H1 (cell line): ENCODE data around the gene NFASC. TPM values are rescaled to one million over a fixed set of nuclear protein-coding genes. Genes with fewer than 3 reads are reported as not detected.

Experiments used
- CTCF ChIA-PET: fragments of 300-600 bp; sonication (Branson Sonifier 250); formaldehyde crosslinking; loops from one replicate; lab custom pipeline; 2021; ENCODE audit not compliant: partially characterized antibody; lab: Charles Lee
- POLR2A ChIA-PET: fragments of 300-600 bp; sonication (Branson Sonifier 250); formaldehyde crosslinking; loops from one replicate; lab custom pipeline; 2021; ENCODE audit warnings: inconsistent platforms; ENCODE audit not compliant: partially characterized antibody; lab: Charles Lee
- DNase-seq, 2 experiments: peaks; one replicate each; pipeline versions ENCODE4 v3.0.0 to v3.0.0-alpha.2; 2010 to 2022; ENCODE audit warnings: low spot score in 2 of 2, low read depth in 1 of 2, mixed read lengths in 1 of 2
- FAIRE-seq: peaks from 2 replicates; lab custom pipeline; 2011; peaks lifted over from hg19 to GRCh38; lab: Jason Lieb, UNC
- H2AFZ ChIP-seq: 2 replicates; pipeline ENCODE4 v1.8.1; 2012; ENCODE audit warnings: low read length, inconsistent platforms
- H2AK5ac ChIP-seq: 2 replicates; pipeline ENCODE4 v1.6.1; 2013; ENCODE audit warnings: low read depth, low read length
- H2BK120ac ChIP-seq: replicated peaks from 2 replicates; pipeline ENCODE3; 2013; ENCODE audit warnings: low read depth, low read length, inconsistent platforms
- H2BK12ac ChIP-seq: 2 replicates; pipeline ENCODE4 v1.6.1; 2013; ENCODE audit warnings: low read depth, low read length
- H2BK15ac ChIP-seq: 2 replicates; pipeline ENCODE4 v1.6.1; 2013; ENCODE audit warnings: low read length
- H2BK20ac ChIP-seq: 2 replicates; pipeline ENCODE4 v1.6.1; 2013; ENCODE audit warnings: low read length
- H2BK5ac ChIP-seq: 2 replicates; pipeline ENCODE4 v1.6.1; 2013; ENCODE audit warnings: low read depth, low read length
- H3K14ac ChIP-seq: 2 replicates; pipeline ENCODE4 v1.6.1; 2013; ENCODE audit warnings: inconsistent platforms; ENCODE audit not compliant: insufficient read length
- H3K18ac ChIP-seq: 2 replicates; pipeline ENCODE4 v1.6.1; 2013; ENCODE audit warnings: low read length; ENCODE audit errors: extremely low read depth
- H3K23ac ChIP-seq: 2 replicates; pipeline ENCODE4 v1.6.1; 2013; ENCODE audit warnings: inconsistent platforms; ENCODE audit not compliant: insufficient read length
- H3K23me2 ChIP-seq: 2 replicates; pipeline ENCODE4 v1.6.1; 2013; ENCODE audit warnings: low read depth, low read length
- H3K27ac ChIP-seq: 2 replicates; pipeline ENCODE4 v1.6.1; 2011; ENCODE audit warnings: low read depth, low read length, inconsistent platforms
- H3K27me3 ChIP-seq, 4 experiments: replicated peaks in 1 of 4; 1 replicate in 1 of 4; 2 replicates in 3 of 4; pipeline versions ENCODE4 v1.6.1 to v1.8.1; 2011 to 2013; ENCODE audit warnings: low read length in 3 of 4, mild to moderate bottlenecking in 3 of 4, inconsistent platforms in 2 of 4, mixed read lengths in 2 of 4, moderate library complexity in 1 of 4; ENCODE audit not compliant: control insufficient read depth in 3 of 4, insufficient read depth in 3 of 4; ENCODE audit errors: extremely low read depth in 1 of 4
- H3K36me3 ChIP-seq, 4 experiments: 2 replicates each; pipeline versions ENCODE4 v1.6.1 to v1.8.1; 2011 to 2013; ENCODE audit warnings: mild to moderate bottlenecking in 4 of 4, low read length in 3 of 4, moderate library complexity in 2 of 4, control low read depth in 1 of 4, inconsistent platforms in 1 of 4; ENCODE audit not compliant: insufficient read depth in 4 of 4, control insufficient read depth in 2 of 4
- H3K4ac ChIP-seq: replicated peaks from 2 replicates; pipeline ENCODE3; 2013; ENCODE audit warnings: low read length, low read depth, mixed read lengths, inconsistent platforms; ENCODE audit not compliant: insufficient read length
- H3K4me1 ChIP-seq, 4 experiments: replicated peaks in 1 of 4; 1 replicate in 1 of 4; 2 replicates in 3 of 4; pipeline versions ENCODE4 v1.6.1 to v1.8.1; 2011 to 2013; ENCODE audit warnings: low read length in 3 of 4, inconsistent platforms in 2 of 4, mixed read lengths in 1 of 4; ENCODE audit not compliant: insufficient read depth in 4 of 4, control insufficient read depth in 3 of 4
- H3K4me2 ChIP-seq, 2 experiments: 2 replicates each; pipeline versions ENCODE4 v1.6.1 to v1.8.1; 2011 to 2013; ENCODE audit warnings: low read depth in 2 of 2, low read length in 2 of 2, control low read depth in 1 of 2, inconsistent platforms in 1 of 2, mild to moderate bottlenecking in 1 of 2; ENCODE audit not compliant: insufficient read depth in 1 of 2
- H3K4me3 ChIP-seq, 4 experiments: fragments of 200-600, 300-600 bp in 1 of 4; sonication (generic), shearing (Covaris generic), sonication (Bioruptor Twin) in 1 of 4; 2 replicates each; pipeline versions ENCODE4 v1.5.1 to v1.8.1; 2011 to 2016; ENCODE audit warnings: low read length in 4 of 4, low read depth in 3 of 4, control low read depth in 2 of 4, inconsistent platforms in 2 of 4, mild to moderate bottlenecking in 2 of 4, mixed read lengths in 1 of 4, moderate library complexity in 1 of 4; ENCODE audit not compliant: insufficient read depth in 2 of 4; ENCODE audit errors: extremely low read depth in 1 of 4
- H3K56ac ChIP-seq: replicated peaks from 2 replicates; pipeline ENCODE3; 2013; ENCODE audit warnings: low read depth, mild to moderate bottlenecking, mixed read lengths, low read length, inconsistent platforms; ENCODE audit not compliant: insufficient read length
- H3K79me1 ChIP-seq: 2 replicates; pipeline ENCODE4 v1.6.1; 2013; ENCODE audit warnings: low read depth, low read length, control low read depth
- H3K79me2 ChIP-seq, 2 experiments: 2 replicates each; pipeline versions ENCODE4 v1.6.1 to v1.8.1; 2012 to 2013; ENCODE audit warnings: low read length in 2 of 2, mild to moderate bottlenecking in 2 of 2, inconsistent platforms in 1 of 2; ENCODE audit not compliant: insufficient read depth in 2 of 2, control insufficient read depth in 1 of 2
- H3K9ac ChIP-seq, 4 experiments: replicated peaks in 1 of 4; 1 replicate in 1 of 4; 2 replicates in 3 of 4; pipeline versions ENCODE4 v1.6.1 to v1.8.1; 2011 to 2013; ENCODE audit warnings: low read depth in 3 of 4, low read length in 3 of 4, control low read depth in 2 of 4, mild to moderate bottlenecking in 2 of 4, moderate library complexity in 2 of 4, inconsistent platforms in 1 of 4; ENCODE audit errors: extremely low read depth in 1 of 4
- H3K9me3 ChIP-seq, 2 experiments: 2 replicates each; pipeline versions ENCODE4 v1.6.1 to v1.8.1; 2012 to 2013; ENCODE audit warnings: mild to moderate bottlenecking in 2 of 2, moderate library complexity in 2 of 2, control low read depth in 1 of 2, inconsistent platforms in 1 of 2, low read depth in 1 of 2, low read length in 1 of 2, mixed read lengths in 1 of 2; ENCODE audit not compliant: insufficient read depth in 2 of 2
- H4K20me1 ChIP-seq, 2 experiments: replicated peaks in 1 of 2; 2 replicates each; pipeline versions ENCODE3 to v1.8.1; 2011 to 2013; ENCODE audit warnings: inconsistent platforms in 2 of 2, low read length in 2 of 2, mild to moderate bottlenecking in 1 of 2; ENCODE audit not compliant: insufficient read depth in 2 of 2, control insufficient read depth in 1 of 2
- H4K5ac ChIP-seq: 2 replicates; pipeline ENCODE4 v1.6.1; 2013; ENCODE audit warnings: low read length, low read depth, mixed read lengths, inconsistent platforms; ENCODE audit not compliant: insufficient read length
- H4K8ac ChIP-seq: 2 replicates; pipeline ENCODE4 v1.8.0; 2013; ENCODE audit warnings: mild to moderate bottlenecking, moderate library complexity, low read length, inconsistent platforms; ENCODE audit not compliant: insufficient read depth; ENCODE audit errors: extremely low read depth
- H4K91ac ChIP-seq: replicated peaks from 2 replicates; pipeline ENCODE3; 2013; ENCODE audit warnings: low read length, mixed read lengths, inconsistent platforms; ENCODE audit not compliant: insufficient read length
- CBX5 ChIP-seq: fragments of 300-800, 300-1000 bp; sonication (generic); IDR thresholded peaks from 2 replicates; pipeline ENCODE4 v1.7.1; 2016; ENCODE audit warnings: antibody characterized with exemption, low read length, low read depth
- CHD2 ChIP-seq: IDR thresholded peaks from 2 replicates; pipeline ENCODE4 v1.6.1; 2012; ENCODE audit warnings: low read length, improper control_type of control experiment
- EGR1 ChIP-seq: IDR thresholded peaks from 2 replicates; pipeline ENCODE4 v1.6.1; 2011; ENCODE audit warnings: low read depth, low read length, borderline replicate concordance
- FOSL1 ChIP-seq: IDR thresholded peaks from 2 replicates; pipeline ENCODE4 v1.6.1; 2011; ENCODE audit warnings: mild to moderate bottlenecking, low read depth, low read length, moderate library complexity; ENCODE audit not compliant: insufficient read depth
- KDM1A ChIP-seq: fragments of 200-600, 300-600 bp; sonication (generic); IDR thresholded peaks from 2 replicates; pipeline ENCODE4 v1.7.1; 2016; ENCODE audit warnings: mild to moderate bottlenecking, low read length, borderline replicate concordance
- MAFK ChIP-seq: IDR thresholded peaks from 2 replicates; pipeline ENCODE4 v1.6.1; 2012; ENCODE audit warnings: low read depth, mild to moderate bottlenecking, improper control_type of control experiment, low read length
- PHF8 ChIP-seq: fragments of 200-600 bp; sonication (generic); conservative IDR thresholded peaks from 2 replicates; pipeline ENCODE4 v1.7.1; 2012; ENCODE audit warnings: low read depth, mild to moderate bottlenecking, inconsistent platforms, low read length, moderate library complexity
- RAD21 ChIP-seq, 2 experiments: IDR thresholded peaks in 1 of 2; conservative IDR thresholded peaks in 1 of 2; 2 replicates each; pipeline ENCODE4 v1.6.1; 2011; ENCODE audit warnings: low read depth in 2 of 2, low read length in 2 of 2, improper control_type of control experiment in 1 of 2, inconsistent platforms in 1 of 2, mild to moderate bottlenecking in 1 of 2, moderate library complexity in 1 of 2
- RBBP5 ChIP-seq: IDR thresholded peaks from 2 replicates; pipeline ENCODE4 v1.7.1; 2012; ENCODE audit warnings: low read depth, mild to moderate bottlenecking, inconsistent platforms, low read length, moderate library complexity, borderline replicate concordance
- RFX5 ChIP-seq: IDR thresholded peaks from 2 replicates; pipeline ENCODE4 v1.6.1; 2011; ENCODE audit warnings: low read depth, low read length, improper control_type of control experiment, borderline replicate concordance
- RXRA ChIP-seq: IDR thresholded peaks from 2 replicates; pipeline ENCODE4 v1.6.1; 2011; ENCODE audit warnings: low read depth, mild to moderate bottlenecking, low read length, moderate library complexity; ENCODE audit not compliant: insufficient read depth
- SIRT6 ChIP-seq: IDR thresholded peaks from one replicate; pipeline ENCODE4 v1.7.1; 2012; ENCODE audit warnings: low read length, inconsistent platforms
- TAF7 ChIP-seq: optimal IDR thresholded peaks from 2 replicates; pipeline ENCODE3; 2011; ENCODE audit warnings: low read depth, mild to moderate bottlenecking, inconsistent platforms, low read length, moderate library complexity, borderline replicate concordance
- TCF12 ChIP-seq: IDR thresholded peaks from 2 replicates; pipeline ENCODE4 v1.6.1; 2011; ENCODE audit warnings: low read depth, mild to moderate bottlenecking, low read length
- WGBS, 2 experiments: shearing (Covaris generic) in 1 of 2; methylation state at CpG; one replicate each; pipeline versions ENCODE4 v1.1.6 to v1.1.7; 2013 to 2015; ENCODE audit warnings: low lambda C conversion rate in 2 of 2, mixed read lengths in 2 of 2, inconsistent platforms in 1 of 2, low coverage in 1 of 2, missing lambda C conversion rate in 1 of 2; ENCODE audit not compliant: insufficient replicate concordance in 2 of 2, insufficient coverage in 1 of 2, insufficient read length in 1 of 2; ENCODE audit errors: extremely low coverage in 1 of 2, missing lambda C conversion rate in 1 of 2; 5-methylcytosine and 5-hydroxymethylcytosine counted together
- polyA plus RNA-seq, 7 experiments: library from polyadenylated mRNA; depleted of rRNA in 3 of 7; stranded (reverse) in 5 of 7; unstranded in 2 of 7; fragments of >200 nt in 5 of 7; fragments of 200-250 nt in 2 of 7; gene quantifications; 1 replicate in 5 of 7; 2 replicates in 1 of 7; 4 replicates in 1 of 7; pipeline versions ENCODE4 v1.2.1 to v1.2.3, GENCODE V29; 2011 to 2013; ENCODE audit warnings: missing spikeins in 2 of 7, mixed read lengths in 2 of 7
- total RNA-seq: library from RNA; stranded (reverse); fragmentation: NEBNext Ultra II Directional; extraction: Animal tissue kit (Norgen Biotek cat#: 25700); gene quantifications from 2 replicates; pipeline ENCODE4 v1.2.1, GENCODE V29; 2021

The NFASC gene
- total and polyA plus RNA-seq, 2 of the 8 experiments (the other 6 are each of a cell fraction or from before 2014, with no cell fraction given): 5.0 to 15.2 TPM

DNA sequence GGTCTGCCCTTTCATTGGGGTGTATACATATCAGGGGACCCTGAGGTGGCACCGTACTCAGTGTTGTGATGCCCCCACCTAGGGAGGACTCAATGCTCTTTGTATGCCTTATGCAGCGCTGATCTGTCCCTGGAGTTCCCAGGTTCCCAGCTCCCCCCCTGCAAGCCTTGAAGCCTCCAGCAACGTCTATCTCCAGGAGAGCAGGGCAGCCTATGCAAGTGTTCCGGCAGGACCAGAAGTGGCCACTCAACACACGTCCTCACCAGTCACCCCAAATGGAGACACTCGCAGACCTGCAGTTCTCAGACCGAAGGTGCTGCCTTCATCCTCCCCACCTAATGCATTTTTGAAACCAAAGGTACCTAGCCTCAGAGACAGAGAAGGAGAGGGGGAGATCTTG is 147.1 kb downstream of the NFASC start:
- Histone ChIP-seq H3K4me1 (peaks cover 0 to 14% (median 4%) of the 10 kb centered on the region in 4 experiments; a peak in 4 of 7 replicates), H3K14ac (no peak overlapping the region), H4K8ac (no peak overlapping the region), H3K9me3 (no peaks in the 10 kb centered on the region), H2AK5ac (no peak overlapping the region), H3K79me1 (0 out of 2 replicates have a peak, but pooled peaks cover 2% of the 10 kb centered on the region), H3K27me3 (no peaks in the 10 kb centered on the region; a peak in 1 of 7 replicates), H3K56ac (no peak overlapping the region), H3K4me3 (no peak overlapping the region), H2BK12ac (no peak overlapping the region), H3K4me2 (no peak overlapping the region), H4K20me1 (no peaks in the 10 kb centered on the region), H3K18ac (no peak overlapping the region), H3K79me2 (no peaks in the 10 kb centered on the region), H3K23ac (no peak overlapping the region), H4K5ac (no peak overlapping the region), H2BK15ac (no peak overlapping the region), H3K36me3 (no peaks in the 10 kb centered on the region), H4K91ac (no peak overlapping the region), H3K23me2 (no peaks in the 10 kb centered on the region), H3K27ac (no peak overlapping the region), H2BK5ac (no peak overlapping the region), H3K9ac (no peak overlapping the region), H2BK120ac (no peak overlapping the region), H2AFZ (no peak overlapping the region), H2BK20ac (no peak overlapping the region), H3K4ac (no peak overlapping the region)
- DNase-seq (no peak), FAIRE-seq (no peak)
- CTCF ChIA-PET: interaction anchor here (1.0 to 33.2 kb wide), 5 partner anchors 11 to 44 kb away, joined by 3 to 531 read pairs (median 16); no protein-coding TSS in a partner anchor
- WGBS, 2 experiments: 85% methylated on average over 6 of the region's 7 CpGs; no CpG with 5 or more reads in 1 of the 2 experiments
- POLR2A ChIA-PET: no interaction called here
- no peak for TF ChIP-seq FOSL1
- TF ChIP-seq SIRT6: no peak
- no peak for TF ChIP-seq RFX5
- TF ChIP-seq TCF12: no peak
- no peak for TF ChIP-seq PHF8
- TF ChIP-seq MAFK: no peak
- no peak for TF ChIP-seq TAF7
- no peak for TF ChIP-seq CHD2
- TF ChIP-seq RBBP5: no peak
- no peak for TF ChIP-seq KDM1A
- no peak for TF ChIP-seq EGR1
- TF ChIP-seq CBX5: no peak
- no peak for TF ChIP-seq RAD21 (IDR thresholded peaks at IDR 0.05 in 1 of 2, conservative IDR thresholded peaks at IDR 0.05 in 1 of 2; ENCODE audit: low read depth in 2 of 2, low read length in 2 of 2)
- TF ChIP-seq RXRA: no peak
